HG02981 (cell line): ENCODE data around the gene TPM2.
"Not testable (repeated sequence)": the region's sequence is repeated elsewhere in the genome, so short reads cannot be mapped to it uniquely, and the experiment has no call there.

ENCODE experiments used
- ATAC-seq: cut with Tn5 transposase; IDR thresholded peaks from one replicate; pipeline ENCODE4 v1.9.1; 2021; ENCODE audit warnings: mild to moderate bottlenecking, moderate library complexity; ENCODE audit not compliant: unreplicated experiment

TPM2 gene

GRCh38 chr9:35657546-35658136 lies 32.1 kb downstream of the TPM2 start, which contains the start of gene RMRP:
Gene RMRP, minus strand, starts transcription at chr9:35658019.
- peak; percentile 80 for ATAC-seq

- no peak for ATAC-seq
These were observed 32.7 kb downstream of the TPM2 start for GRCh38 chr9:35656831-35657545.

- ATAC-seq: no peak
These were observed 33.4 kb downstream of the TPM2 start for GRCh38 chr9:35656348-35656747.

- ATAC-seq: no peak
These were observed 36.1 kb downstream of the TPM2 start for GRCh38 chr9:35653611-35654010.

GRCh38 chr9:35652829-35653209 lies 36.9 kb downstream of the TPM2 start:
- ATAC-seq: no peak

- no peak for ATAC-seq
These were observed 37.5 kb downstream of the TPM2 start for GRCh38 chr9:35651956-35652828.

- no peak for ATAC-seq
These were observed 39.2 kb downstream of the TPM2 start, which contains the start of gene SIT1 for GRCh38 chr9:35650341-35651158. Gene SIT1, minus strand, starts transcription at chr9:35650931. Its CDS starts 78 bp downstream, at chr9:35650853.

GRCh38 chr9:35649431-35650340 lies 40.0 kb downstream of the TPM2 start:
- ATAC-seq: no peak

- ATAC-seq: peak; percentile 84
These were observed 43.0 kb downstream of the TPM2 start for GRCh38 chr9:35646533-35647265.

GRCh38 chr9:35646153-35646532 lies 43.6 kb downstream of the TPM2 start:
- ATAC-seq: no peak

GRCh38 chr9:35645736-35646135 lies 44.0 kb downstream of the TPM2 start:
- not testable (repeated sequence) for ATAC-seq

GRCh38 chr9:35643046-35643445 lies 46.7 kb downstream of the TPM2 start:
- ATAC-seq: no peak

GRCh38 chr9:35641478-35641877 lies 48.2 kb downstream of the TPM2 start:
- ATAC-seq: not testable (repeated sequence)

- ATAC-seq: not testable (repeated sequence)
These were observed 49.3 kb downstream of the TPM2 start for GRCh38 chr9:35640431-35640830.

GRCh38 chr9:35639631-35640030 lies 50.1 kb downstream of the TPM2 start:
- no peak for ATAC-seq

GRCh38 chr9:35639225-35639624 lies 50.5 kb downstream of the TPM2 start:
- not testable (repeated sequence) for ATAC-seq

- not testable (repeated sequence) for ATAC-seq
These were observed 51.0 kb downstream of the TPM2 start for GRCh38 chr9:35638751-35639150.

- ATAC-seq: not testable (repeated sequence)
These were observed 52.2 kb downstream of the TPM2 start for GRCh38 chr9:35637427-35637955.

- not testable (repeated sequence) for ATAC-seq
These were observed 52.9 kb downstream of the TPM2 start for GRCh38 chr9:35636877-35637246.
